GM18873 (cell line): Measurements from ENCODE around the gene TNFAIP8L3.
"Not testable (repeated sequence)": the region's sequence is repeated elsewhere in the genome, so short reads cannot be mapped to it uniquely, and the experiment has no call there.

ENCODE experiments used
- ATAC-seq: cut with Tn5 transposase; IDR thresholded peaks from one replicate; pipeline ENCODE4 v1.9.1; 2021; ENCODE audit warnings: mild to moderate bottlenecking, moderate library complexity, moderate number of reproducible peaks; ENCODE audit not compliant: unreplicated experiment, low FRiP score

TNFAIP8L3 gene

GRCh38 chr15:51065781-51066180 lies 28.9 kb downstream of the TNFAIP8L3 start:
- no peak for ATAC-seq

DNA sequence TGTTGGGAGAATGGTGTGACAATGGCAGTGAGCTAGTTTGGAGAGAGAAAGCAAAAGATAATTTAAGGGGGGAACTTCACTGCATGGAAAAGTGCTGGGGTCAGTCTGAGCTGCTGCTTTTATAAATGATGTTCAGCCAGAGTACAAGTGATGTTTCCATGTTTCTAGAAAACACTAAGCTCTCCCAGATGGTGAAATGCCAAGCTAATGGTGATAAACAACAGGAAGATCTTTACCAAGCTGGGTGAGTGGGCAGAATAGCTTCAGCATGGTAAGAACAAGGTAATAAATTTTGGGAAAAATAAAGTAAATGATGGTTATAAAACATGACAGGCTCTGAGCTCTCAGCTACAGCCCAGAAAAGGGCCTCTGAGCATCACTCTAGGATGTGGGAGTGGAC lies 29.4 kb downstream of the TNFAIP8L3 start:
- no peak for ATAC-seq

- no peak for ATAC-seq
These were observed 32.0 kb downstream of the TNFAIP8L3 start for GRCh38 chr15:51062736-51063135.

DNA sequence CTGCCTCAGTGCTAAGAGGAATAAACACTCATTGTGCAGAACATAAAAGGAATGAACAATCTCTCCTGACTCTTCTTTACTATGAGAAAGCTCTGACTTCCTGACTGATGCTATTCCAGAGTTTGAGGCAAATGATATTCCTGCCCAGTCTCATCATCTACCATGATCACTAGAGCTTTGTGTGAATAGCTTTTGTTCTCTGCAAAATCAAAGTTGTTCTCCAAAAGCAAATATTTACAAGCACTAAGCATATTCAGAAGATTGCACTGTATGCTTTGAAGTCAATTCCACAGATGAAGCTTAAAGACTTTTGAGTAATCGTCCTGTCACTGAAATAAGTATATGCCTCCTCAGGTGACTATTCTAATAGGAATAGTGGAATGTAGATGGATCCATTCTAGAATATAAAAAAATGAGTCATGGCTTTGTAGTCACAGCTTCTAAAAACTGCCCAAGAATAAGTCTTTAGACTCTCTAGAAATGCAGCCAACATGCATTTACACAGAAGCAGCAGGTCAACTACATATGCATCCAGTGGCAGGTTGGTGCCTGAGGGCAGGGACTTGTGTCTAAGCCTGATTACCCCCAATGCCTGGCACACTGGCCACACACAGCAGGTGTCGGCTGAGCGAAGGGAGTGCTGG lies 34.6 kb downstream of the TNFAIP8L3 start:
- no peak for ATAC-seq

DNA sequence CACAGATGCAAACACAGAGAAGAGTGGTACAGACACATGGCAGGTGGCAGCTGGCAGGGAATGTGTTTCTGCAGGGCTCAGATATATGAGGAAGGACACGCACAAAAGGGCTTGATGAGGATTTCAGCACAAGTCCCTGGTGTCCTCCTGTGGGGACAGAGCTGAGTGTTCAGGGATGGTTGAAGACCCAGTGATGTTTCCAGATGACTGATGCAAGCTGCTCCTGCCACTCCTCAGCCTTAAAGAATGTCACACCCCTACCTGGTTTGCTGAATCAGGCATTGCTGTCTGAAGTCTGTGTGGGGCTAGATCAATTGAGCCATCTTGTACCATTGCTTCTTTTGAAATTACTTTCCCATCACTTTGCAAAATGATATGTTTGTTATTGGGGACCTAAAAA lies 40.2 kb downstream of the TNFAIP8L3 start:
- no peak for ATAC-seq

DNA sequence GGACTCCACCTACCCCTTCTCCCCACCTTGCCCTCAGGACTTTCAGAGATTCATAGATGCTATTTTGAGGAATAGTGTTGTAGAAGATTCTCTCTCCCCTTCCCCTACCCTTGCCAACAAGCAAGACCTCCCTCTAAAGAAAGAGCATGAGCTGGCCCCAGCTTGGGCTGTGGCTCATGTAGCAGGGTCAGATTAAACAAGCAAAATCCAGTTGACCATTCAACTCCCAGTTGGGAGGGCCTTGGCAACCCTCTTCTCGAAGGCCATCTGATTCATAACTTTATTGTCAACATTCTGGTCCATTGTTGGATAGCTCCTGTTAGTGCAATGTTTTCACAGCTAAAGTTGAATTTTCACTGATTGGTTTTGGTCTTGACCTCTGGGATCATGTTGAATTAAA lies 41.1 kb downstream of the TNFAIP8L3 start:
- no peak for ATAC-seq

- no peak for ATAC-seq
These were observed 42.9 kb downstream of the TNFAIP8L3 start for GRCh38 chr15:51051776-51052175.

- ATAC-seq = no peak
These were observed 45.6 kb downstream of the TNFAIP8L3 start for GRCh38 chr15:51049081-51049480.

DNA sequence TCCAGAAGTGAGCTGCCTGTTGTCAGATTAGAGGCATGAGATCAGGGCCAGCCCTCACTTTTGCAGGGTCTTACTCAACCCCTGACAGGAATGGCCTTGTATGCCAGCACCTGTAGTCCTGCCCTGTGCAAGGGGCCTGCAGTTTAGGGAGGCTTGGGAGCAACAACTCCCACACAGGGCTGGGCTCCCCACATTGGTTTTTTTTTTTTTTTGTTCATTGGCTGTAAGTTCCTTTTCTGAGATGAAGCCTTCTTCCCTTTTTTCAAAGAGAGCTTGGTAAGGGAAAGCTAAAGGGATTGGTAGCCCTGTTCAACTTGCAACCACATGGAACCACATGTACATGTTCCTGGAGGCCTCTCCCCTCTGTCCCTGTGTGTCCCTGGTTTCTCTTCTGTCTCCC lies 46.4 kb downstream of the TNFAIP8L3 start:
- ATAC-seq = no peak

DNA sequence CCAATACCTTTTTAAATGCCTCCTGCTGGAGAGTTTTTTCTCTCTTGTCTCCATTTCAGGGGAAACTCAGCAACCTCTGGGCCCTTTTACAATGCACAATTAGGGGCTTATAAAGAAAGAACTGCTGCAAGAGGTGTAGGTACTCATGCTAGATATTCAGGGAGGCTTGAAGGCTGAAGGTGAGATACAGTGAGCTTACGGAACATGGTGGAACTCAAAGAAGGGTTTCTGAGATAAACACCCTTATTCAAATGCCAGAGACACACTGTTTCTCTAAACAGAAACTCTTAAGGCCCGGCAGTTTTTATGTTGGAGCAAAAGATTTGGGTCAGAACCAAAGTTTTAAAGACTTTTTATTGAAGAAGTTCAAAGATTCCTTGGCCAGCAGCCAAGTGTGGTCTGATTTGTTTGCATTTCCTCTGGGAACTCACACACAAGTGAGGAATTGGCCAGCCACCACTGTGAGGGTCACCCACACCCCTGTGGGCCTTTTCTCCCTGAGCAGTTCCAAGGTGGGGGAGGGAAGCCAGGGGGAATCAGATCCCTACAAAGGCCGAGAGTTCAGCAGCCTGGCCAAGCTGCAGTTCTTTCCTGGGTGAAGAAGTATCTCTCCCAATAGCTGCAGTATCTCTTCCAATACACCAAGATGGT lies 47.8 kb downstream of the TNFAIP8L3 start:
- ATAC-seq = no peak

- ATAC-seq = no peak
These were observed 48.7 kb downstream of the TNFAIP8L3 start for GRCh38 chr15:51046016-51046415.

GRCh38 chr15:51044037-51044727 lies 50.5 kb downstream of the TNFAIP8L3 start:
- no peak for ATAC-seq

GRCh38 chr15:51038974-51039319 lies 55.8 kb downstream of the TNFAIP8L3 start:
- ATAC-seq = no peak

DNA sequence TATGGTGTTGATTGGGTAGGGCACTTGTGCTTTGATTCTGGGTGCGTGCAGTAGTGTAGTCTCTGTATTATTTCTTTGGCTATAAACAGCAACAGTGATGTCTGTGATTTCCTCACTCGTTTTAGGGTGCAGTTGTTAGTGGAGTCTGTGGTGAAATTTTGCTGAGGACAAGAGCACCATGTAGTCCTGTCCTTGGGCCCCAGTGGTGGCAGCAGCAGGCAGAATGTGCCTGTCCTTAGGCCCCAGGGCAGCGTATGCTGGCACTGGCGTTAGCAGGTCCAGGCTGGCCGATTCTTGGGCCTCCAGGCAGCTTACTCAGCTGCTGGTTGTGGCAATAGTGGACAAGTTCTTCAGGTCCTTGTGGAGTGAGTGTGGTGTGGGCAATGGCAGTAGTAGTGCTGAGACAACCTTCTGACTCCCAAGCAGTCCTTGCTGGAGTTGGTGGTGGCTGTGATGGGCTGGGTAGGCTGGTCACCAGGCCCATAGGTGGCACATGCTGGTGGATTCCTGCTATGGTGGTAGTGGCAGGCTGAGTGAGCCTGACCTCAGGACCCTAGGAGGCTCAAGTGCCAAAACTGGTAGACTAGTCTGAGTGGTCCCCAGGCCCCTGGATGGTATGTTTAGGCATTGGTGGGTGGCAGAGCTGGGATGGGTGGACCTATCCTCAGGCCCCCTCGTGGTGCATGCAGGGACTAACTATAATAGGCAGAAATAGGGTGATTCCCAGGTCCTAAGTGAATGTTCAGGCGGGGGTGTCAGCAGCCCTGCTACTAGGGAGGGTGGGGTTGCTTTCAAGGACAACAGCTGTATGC lies 56.3 kb downstream of the TNFAIP8L3 start:
- no peak for ATAC-seq

DNA sequence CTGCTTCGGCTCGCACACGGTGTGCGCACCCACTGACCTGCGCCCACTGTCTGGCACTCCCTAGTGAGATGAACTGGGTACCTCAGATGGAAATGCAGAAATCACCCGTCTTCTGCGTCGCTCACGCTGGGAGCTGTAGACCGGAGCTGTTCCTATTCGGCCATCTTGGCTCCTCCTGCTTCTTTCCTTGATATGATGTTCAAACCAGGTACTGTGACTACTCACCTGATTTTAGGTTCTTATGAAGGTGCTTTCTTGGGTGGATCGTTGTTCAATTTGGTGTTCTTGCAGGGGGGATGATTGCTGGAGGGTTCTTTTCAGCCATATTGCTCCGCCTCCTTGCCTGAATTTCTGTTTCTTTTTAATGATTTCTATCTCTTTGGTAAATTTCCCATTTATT lies 57.2 kb downstream of the TNFAIP8L3 start:
- not testable (repeated sequence) for ATAC-seq

GRCh38 chr15:51030649-51031316 lies 63.9 kb downstream of the TNFAIP8L3 start:
- ATAC-seq = no peak

- ATAC-seq = no peak
These were observed 69.3 kb downstream of the TNFAIP8L3 start for GRCh38 chr15:51025454-51025846.

DNA sequence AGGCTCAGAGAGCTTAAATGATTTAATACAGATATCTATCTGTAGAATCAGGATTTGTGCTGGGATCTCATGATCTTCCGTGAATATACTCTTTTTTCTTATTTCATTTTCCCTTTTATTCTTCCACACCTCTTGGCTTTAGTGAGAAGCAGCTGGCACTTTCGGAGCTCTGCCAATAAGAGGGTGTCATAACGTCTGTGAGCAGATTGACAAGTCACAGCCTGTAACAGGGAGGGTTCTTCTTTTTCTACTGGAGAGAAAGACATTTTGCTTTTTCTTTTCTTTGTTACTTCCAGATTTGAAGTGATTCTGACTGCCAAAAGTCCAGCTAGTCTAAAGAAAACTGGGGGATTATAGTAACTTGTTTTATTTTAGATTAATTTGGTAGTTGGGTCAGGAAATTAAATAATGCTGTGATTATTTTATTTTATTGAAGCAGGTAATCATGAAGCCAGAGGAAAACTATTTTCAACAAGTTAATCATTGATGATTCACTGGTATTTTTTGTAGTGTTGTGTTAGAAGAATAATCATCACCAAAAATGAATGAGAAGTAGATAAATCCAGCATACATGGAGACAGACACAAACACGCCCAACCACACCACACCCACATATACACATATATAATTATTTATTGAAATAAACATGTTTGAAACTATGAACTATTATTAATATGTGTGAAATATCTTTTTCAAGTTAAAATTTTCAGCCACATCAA lies 69.8 kb downstream of the TNFAIP8L3 start:
- ATAC-seq = no peak

DNA sequence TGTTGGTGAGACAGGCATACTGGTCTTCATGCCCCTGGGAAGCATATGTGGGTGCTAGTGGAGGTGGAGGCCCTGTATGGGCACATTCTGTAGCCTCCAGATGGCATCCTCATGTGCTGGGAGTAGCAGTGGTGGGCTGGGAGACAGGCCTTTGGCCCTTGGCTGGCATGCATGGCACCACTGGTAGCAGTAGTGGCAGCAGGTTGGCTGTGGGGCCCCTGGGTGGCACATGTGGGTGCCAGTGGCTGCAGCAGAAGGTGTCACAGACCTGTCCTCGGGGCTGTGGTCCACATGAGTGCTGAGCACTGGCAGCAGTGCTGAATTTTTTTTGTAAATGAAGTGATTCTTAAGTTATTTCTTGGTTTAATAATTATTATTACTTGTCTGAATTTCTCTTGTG lies 71.2 kb downstream of the TNFAIP8L3 start:
- no peak for ATAC-seq

- ATAC-seq = no peak
These were observed 72.5 kb downstream of the TNFAIP8L3 start for GRCh38 chr15:51022206-51022605.
